ENCODE data around the gene TBC1D22A. TPM values are rescaled to one million over a fixed set of nuclear protein-coding genes. Genes with fewer than 3 reads are reported as not detected.

TBC1D22A gene
- total RNA-seq, 1 experiment from 2014 or later = 20.9 TPM

DNA sequence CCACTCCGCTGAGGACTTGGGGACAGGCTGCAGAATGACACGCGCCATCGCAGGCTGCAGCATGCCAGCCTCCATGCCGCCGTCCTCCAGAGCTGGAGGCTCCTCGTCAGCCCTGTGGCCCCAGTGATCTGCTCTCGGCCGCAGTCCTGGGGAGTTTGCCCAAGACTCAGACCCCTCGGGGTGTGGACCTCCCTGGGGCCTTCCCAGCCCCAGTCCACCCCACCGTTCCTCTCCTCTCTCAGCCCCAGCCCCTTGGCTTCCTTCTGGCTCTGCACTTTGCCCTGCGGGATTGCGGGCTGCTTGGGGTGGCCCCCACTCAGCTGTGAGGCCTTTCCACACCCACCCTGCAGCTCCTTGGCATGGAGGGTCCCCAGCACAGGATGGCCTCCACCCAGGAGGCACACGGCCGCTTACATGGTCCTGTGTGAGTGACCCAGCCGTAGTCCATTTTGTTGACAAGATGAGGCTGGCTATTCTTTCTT lies 414.9 kb downstream of the TBC1D22A start (continued):
- TF ChIP-seq POLR2AphosphoS5 (IDR thresholded peaks at IDR 0.05; ENCODE audit: low read depth, low read length) (no peak), ELF1 (IDR thresholded peaks at IDR 0.05; ENCODE audit: borderline replicate concordance, low read depth) (no peak), ZNF274 (IDR thresholded peaks at IDR 0.05; ENCODE audit: low read depth, low read length) (no peak), SRF (IDR thresholded peaks at IDR 0.05; ENCODE audit: low read depth) (no peak)
- TF ChIP-seq, protein P1, sequence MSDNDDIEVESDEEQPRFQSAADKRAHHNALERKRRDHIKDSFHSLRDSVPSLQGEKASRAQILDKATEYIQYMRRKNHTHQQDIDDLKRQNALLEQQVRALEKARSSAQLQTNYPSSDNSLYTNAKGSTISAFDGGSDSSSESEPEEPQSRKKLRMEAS (IDR thresholded peaks at IDR 0.05) = no peak
- TF ChIP-seq, protein P2, sequence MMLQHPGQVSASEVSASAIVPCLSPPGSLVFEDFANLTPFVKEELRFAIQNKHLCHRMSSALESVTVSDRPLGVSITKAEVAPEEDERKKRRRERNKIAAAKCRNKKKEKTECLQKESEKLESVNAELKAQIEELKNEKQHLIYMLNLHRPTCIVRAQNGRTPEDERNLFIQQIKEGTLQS (IDR thresholded peaks at IDR 0.05) = no peak

DNA sequence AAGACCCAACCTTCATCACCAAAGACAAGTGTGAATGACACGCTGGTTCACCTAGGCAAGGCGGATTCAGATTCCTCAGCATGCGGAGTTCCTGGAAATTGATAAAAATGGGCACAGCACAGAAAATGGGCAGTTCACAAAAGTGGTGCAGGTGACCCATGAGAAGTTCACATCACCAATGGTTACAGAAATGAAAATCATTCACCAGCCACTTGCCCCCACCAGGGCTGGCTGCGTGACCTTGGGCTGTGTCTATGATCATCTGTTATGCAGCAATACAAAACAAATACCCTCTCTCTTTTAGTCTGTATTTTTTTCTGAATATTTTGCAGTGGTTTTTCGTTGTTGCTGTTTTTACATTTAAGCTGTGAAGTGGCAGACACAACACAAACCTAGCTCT lies 415.9 kb downstream of the TBC1D22A start:
- H3K36me3 ChIP-seq (ENCODE audit: control insufficient read depth in 1 of 2, insufficient read depth in 2 of 2, low read length in 2 of 2) = no peaks in the 10 kb centered on the region
- no peaks in the 10 kb centered on the region for H4K20me1 ChIP-seq (ENCODE audit: insufficient read depth)
- no peaks in the 10 kb centered on the region for H3K9me3 ChIP-seq (ENCODE audit: control insufficient read depth in 1 of 2, insufficient read depth in 1 of 2, low read depth in 1 of 2, low read length in 2 of 2)
- ChIA-PET CTCF (no interaction called here), POLR2A (no interaction called here), RAD21 (ENCODE audit: low non-redundant PET in 1 of 2, low total read pairs in 2 of 2, uncharacterized antibody in 2 of 2, unreplicated experiment in 2 of 2) (no interaction called here)
- intact Hi-C loops (cut with micrococcal nuclease) = no loop called here
- no peak overlapping the region for H2AFZ ChIP-seq (ENCODE audit: low read depth, low read length, poor library complexity, severe bottlenecking)
- H3K4me1 ChIP-seq (ENCODE audit: control insufficient read depth in 1 of 2, insufficient read depth in 2 of 2, low read length in 2 of 2) = no peaks in the 10 kb centered on the region
- H3K27me3 ChIP-seq (ENCODE audit: insufficient read depth, low read length) = no peaks in the 10 kb centered on the region
- no peaks in the 10 kb centered on the region for H3K79me2 ChIP-seq (ENCODE audit: insufficient read depth, low read length)
- ATAC-seq (no peak), DNase-seq (ENCODE audit: low read depth, low spot score) (no peak)
- TF ChIP-seq SRF (IDR thresholded peaks at IDR 0.05; ENCODE audit: low read depth) (no peak), JUND (IDR thresholded peaks at IDR 0.05) (no peak), TCF7L2 (IDR thresholded peaks at IDR 0.05; ENCODE audit: borderline replicate concordance, extremely low read depth, insufficient read depth, insufficient read length) (no peak), RAD21 (IDR thresholded peaks at IDR 0.05; ENCODE audit: low read depth) (no peak), ZFX (IDR thresholded peaks at IDR 0.05) (no peak), CBX3 (IDR thresholded peaks at IDR 0.05; ENCODE audit: low read depth) (no peak), YY1 (IDR thresholded peaks at IDR 0.05; ENCODE audit: extremely low read depth, insufficient replicate concordance, low read depth, low read length) (no peak), SIN3A (IDR thresholded peaks at IDR 0.05; ENCODE audit: low read depth) (no peak), POLR2AphosphoS5 (IDR thresholded peaks at IDR 0.05; ENCODE audit: low read depth, low read length) (no peak), CEBPB (IDR thresholded peaks at IDR 0.05; ENCODE audit: low read depth) (no peak), EZH2 (IDR thresholded peaks at IDR 0.05) (no peak), ELF1 (IDR thresholded peaks at IDR 0.05; ENCODE audit: borderline replicate concordance, low read depth) (no peak), SP1 (IDR thresholded peaks at IDR 0.05; ENCODE audit: low read depth) (no peak), EGR1 (IDR thresholded peaks at IDR 0.05; ENCODE audit: low read depth) (no peak), EZH2phosphoT487 (IDR thresholded peaks at IDR 0.05; ENCODE audit: borderline replicate concordance) (no peak)
- TF ChIP-seq, protein P1 (IDR thresholded peaks at IDR 0.05) = no peak
- TF ChIP-seq, protein P3, sequence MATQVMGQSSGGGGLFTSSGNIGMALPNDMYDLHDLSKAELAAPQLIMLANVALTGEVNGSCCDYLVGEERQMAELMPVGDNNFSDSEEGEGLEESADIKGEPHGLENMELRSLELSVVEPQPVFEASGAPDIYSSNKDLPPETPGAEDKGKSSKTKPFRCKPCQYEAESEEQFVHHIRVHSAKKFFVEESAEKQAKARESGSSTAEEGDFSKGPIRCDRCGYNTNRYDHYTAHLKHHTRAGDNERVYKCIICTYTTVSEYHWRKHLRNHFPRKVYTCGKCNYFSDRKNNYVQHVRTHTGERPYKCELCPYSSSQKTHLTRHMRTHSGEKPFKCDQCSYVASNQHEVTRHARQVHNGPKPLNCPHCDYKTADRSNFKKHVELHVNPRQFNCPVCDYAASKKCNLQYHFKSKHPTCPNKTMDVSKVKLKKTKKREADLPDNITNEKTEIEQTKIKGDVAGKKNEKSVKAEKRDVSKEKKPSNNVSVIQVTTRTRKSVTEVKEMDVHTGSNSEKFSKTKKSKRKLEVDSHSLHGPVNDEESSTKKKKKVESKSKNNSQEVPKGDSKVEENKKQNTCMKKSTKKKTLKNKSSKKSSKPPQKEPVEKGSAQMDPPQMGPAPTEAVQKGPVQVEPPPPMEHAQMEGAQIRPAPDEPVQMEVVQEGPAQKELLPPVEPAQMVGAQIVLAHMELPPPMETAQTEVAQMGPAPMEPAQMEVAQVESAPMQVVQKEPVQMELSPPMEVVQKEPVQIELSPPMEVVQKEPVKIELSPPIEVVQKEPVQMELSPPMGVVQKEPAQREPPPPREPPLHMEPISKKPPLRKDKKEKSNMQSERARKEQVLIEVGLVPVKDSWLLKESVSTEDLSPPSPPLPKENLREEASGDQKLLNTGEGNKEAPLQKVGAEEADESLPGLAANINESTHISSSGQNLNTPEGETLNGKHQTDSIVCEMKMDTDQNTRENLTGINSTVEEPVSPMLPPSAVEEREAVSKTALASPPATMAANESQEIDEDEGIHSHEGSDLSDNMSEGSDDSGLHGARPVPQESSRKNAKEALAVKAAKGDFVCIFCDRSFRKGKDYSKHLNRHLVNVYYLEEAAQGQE (IDR thresholded peaks at IDR 0.05; ENCODE audit: low read depth) = no peak
- TF ChIP-seq, protein P4, sequence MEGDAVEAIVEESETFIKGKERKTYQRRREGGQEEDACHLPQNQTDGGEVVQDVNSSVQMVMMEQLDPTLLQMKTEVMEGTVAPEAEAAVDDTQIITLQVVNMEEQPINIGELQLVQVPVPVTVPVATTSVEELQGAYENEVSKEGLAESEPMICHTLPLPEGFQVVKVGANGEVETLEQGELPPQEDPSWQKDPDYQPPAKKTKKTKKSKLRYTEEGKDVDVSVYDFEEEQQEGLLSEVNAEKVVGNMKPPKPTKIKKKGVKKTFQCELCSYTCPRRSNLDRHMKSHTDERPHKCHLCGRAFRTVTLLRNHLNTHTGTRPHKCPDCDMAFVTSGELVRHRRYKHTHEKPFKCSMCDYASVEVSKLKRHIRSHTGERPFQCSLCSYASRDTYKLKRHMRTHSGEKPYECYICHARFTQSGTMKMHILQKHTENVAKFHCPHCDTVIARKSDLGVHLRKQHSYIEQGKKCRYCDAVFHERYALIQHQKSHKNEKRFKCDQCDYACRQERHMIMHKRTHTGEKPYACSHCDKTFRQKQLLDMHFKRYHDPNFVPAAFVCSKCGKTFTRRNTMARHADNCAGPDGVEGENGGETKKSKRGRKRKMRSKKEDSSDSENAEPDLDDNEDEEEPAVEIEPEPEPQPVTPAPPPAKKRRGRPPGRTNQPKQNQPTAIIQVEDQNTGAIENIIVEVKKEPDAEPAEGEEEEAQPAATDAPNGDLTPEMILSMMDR (IDR thresholded peaks at IDR 0.05 in 2 of 3, conservative IDR thresholded peaks at IDR 0.05 in 1 of 3; ENCODE audit: borderline replicate concordance in 1 of 3, insufficient read depth in 1 of 3, low read depth in 2 of 3, low read length in 2 of 3) = no peak
- TF ChIP-seq, protein P2 (IDR thresholded peaks at IDR 0.05) = no peak
- H3K4me3 ChIP-seq (replicated peaks in 1 of 2; ENCODE audit: low read depth in 1 of 2, low read length in 2 of 2) = no peak overlapping the region
- H3K27ac ChIP-seq (ENCODE audit: low read depth, low read length) = no peak overlapping the region
- no TSS peak for BruUV-seq (replicated peaks)
- no peak overlapping the region for H3K4me2 ChIP-seq (ENCODE audit: low read length)
- H3K9ac ChIP-seq (ENCODE audit: low read length) = no peak overlapping the region
- H3K9me2 ChIP-seq (ENCODE audit: insufficient read depth) = no peaks in the 10 kb centered on the region
